Measurements from ENCODE around the gene INTS1.

- TF ChIP-seq POLR2AphosphoS5 (IDR thresholded peaks at IDR 0.05; ENCODE audit: low read length) = no peak
- TF ChIP-seq JUND (IDR thresholded peaks at IDR 0.05; ENCODE audit: low read depth, low read length) = no peak
- TF ChIP-seq, protein P1, sequence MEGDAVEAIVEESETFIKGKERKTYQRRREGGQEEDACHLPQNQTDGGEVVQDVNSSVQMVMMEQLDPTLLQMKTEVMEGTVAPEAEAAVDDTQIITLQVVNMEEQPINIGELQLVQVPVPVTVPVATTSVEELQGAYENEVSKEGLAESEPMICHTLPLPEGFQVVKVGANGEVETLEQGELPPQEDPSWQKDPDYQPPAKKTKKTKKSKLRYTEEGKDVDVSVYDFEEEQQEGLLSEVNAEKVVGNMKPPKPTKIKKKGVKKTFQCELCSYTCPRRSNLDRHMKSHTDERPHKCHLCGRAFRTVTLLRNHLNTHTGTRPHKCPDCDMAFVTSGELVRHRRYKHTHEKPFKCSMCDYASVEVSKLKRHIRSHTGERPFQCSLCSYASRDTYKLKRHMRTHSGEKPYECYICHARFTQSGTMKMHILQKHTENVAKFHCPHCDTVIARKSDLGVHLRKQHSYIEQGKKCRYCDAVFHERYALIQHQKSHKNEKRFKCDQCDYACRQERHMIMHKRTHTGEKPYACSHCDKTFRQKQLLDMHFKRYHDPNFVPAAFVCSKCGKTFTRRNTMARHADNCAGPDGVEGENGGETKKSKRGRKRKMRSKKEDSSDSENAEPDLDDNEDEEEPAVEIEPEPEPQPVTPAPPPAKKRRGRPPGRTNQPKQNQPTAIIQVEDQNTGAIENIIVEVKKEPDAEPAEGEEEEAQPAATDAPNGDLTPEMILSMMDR (IDR thresholded peaks at IDR 0.05 in 2 of 3, conservative IDR thresholded peaks at IDR 0.05 in 1 of 3; ENCODE audit: control insufficient read depth in 2 of 3, extremely low read depth in 1 of 3, insufficient read depth in 1 of 3, low read depth in 3 of 3, low read length in 3 of 3) = no peak
- TF ChIP-seq, protein P2, sequence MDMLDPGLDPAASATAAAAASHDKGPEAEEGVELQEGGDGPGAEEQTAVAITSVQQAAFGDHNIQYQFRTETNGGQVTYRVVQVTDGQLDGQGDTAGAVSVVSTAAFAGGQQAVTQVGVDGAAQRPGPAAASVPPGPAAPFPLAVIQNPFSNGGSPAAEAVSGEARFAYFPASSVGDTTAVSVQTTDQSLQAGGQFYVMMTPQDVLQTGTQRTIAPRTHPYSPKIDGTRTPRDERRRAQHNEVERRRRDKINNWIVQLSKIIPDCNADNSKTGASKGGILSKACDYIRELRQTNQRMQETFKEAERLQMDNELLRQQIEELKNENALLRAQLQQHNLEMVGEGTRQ (IDR thresholded peaks at IDR 0.05; ENCODE audit: borderline replicate concordance, low read depth, low read length) = no peak
- TF ChIP-seq EP300 (IDR thresholded peaks at IDR 0.05; ENCODE audit: borderline replicate concordance in 1 of 2, control insufficient read depth in 1 of 2, low read depth in 2 of 2, low read length in 2 of 2) = no peak
- no peak for TF ChIP-seq ZNF274 (IDR thresholded peaks at IDR 0.05; ENCODE audit: insufficient read depth, insufficient read length)
- no peak for TF ChIP-seq HCFC1 (IDR thresholded peaks at IDR 0.05; ENCODE audit: low read length)
Measured at GRCh38 chr7:1434165-1434718, 69.9 kb downstream of the INTS1 start.

Data from GM12878 (cell line).